NCI-H2227 (cell line): ENCODE data around the gene MAP7.
"Not testable (repeated sequence)": the region's sequence is repeated elsewhere in the genome, so short reads cannot be mapped to it uniquely, and the experiment has no call there.

Source experiments
- DNase-seq: peaks from one replicate; lab custom pipeline; 2025; ENCODE audit not compliant: unreplicated experiment; lab: John Stamatoyannopoulos, UW

MAP7 gene

GRCh38 chr6:136506124-136506799 is 44.0 kb downstream of the MAP7 start:
- DNase-seq: no peak

- no peak for DNase-seq
Measured at GRCh38 chr6:136503303-136504029, 46.8 kb downstream of the MAP7 start.

DNA sequence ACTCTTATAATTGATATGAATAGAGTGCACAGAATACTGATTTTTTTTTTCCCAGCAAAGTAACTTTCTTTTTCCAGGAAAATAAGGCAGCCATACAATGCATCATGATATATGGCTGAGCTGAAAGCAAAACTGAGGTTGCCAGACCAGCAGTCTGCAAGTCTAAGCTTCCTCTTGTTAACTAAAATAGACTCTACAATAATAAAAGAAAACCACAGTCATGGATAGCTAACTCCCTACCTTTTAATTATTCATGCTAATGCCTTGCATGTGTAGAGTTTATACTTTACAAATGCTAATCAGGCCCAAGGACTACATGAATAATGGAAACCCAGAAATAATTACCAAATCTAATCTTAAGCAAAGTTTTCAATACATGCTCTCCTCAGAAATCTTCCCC is 47.4 kb downstream of the MAP7 start:
- no peak for DNase-seq

DNA sequence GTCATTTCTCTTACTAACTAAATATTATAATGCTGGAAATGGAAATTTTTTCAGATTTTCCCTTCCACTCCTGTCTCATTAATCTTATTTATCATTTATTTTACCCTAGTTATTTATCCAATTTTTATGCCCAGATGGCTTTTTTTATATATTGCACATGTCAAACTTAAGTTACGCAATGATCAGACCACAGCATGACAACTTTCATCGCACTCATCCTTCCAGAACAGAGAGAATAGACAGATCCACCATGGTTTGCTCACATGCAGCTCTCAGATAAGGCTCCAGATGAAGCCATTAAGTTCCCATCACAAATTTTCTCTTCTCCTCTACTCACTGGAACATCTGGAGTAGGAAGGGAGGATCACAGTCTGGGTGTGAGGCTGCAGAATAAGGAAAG is 48.7 kb downstream of the MAP7 start:
- DNase-seq: no peak

GRCh38 chr6:136501096-136501495 is 49.1 kb downstream of the MAP7 start:
- no peak for DNase-seq

GRCh38 chr6:136500414-136500813 is 49.8 kb downstream of the MAP7 start:
- no peak for DNase-seq

GRCh38 chr6:136499370-136499769 is 50.9 kb downstream of the MAP7 start:
- DNase-seq: no peak

DNA sequence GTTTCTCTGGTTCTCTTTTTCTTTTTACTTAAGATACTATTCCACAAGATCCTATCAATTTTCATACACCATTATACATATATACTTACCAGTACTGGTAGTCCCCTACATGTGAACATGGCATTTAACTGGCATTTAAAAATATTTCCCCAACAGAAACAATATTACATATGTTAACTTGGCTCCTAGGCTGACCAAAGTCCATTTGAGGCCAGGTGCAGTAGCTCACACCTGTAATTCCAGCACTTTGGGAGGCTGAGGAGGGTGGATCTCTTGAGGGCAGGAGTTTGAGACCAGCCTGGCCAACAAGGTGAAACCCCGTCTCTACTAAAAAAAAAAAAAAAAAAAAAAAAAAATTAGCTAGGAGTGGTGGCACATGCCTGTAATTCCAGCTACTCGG is 53.8 kb downstream of the MAP7 start:
- DNase-seq: not testable (repeated sequence)

GRCh38 chr6:136494710-136495109 is 55.5 kb downstream of the MAP7 start:
- no peak for DNase-seq

- DNase-seq: no peak
Measured at GRCh38 chr6:136494059-136494458, 56.2 kb downstream of the MAP7 start.

DNA sequence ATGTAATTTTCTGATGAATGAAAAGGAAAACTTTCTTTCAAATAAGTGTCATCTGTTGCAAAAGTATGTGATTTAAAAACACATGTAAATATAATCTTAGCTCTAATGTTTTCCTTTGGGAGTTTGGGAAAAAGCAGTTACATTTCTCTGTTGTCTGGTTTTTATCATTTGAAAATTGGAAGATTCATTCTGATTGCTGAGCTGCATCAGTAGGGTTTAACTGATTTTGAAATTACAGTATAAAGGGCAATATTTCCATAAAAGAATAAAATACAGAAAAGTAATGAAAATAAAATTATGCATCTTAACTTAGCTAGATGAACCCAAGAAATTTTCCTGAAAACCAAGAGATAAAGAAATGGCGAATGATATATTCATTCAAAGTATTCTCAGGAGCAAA is 57.8 kb downstream of the MAP7 start:
- no peak for DNase-seq

GRCh38 chr6:136491754-136492153 is 58.5 kb downstream of the MAP7 start:
- no peak for DNase-seq

DNA sequence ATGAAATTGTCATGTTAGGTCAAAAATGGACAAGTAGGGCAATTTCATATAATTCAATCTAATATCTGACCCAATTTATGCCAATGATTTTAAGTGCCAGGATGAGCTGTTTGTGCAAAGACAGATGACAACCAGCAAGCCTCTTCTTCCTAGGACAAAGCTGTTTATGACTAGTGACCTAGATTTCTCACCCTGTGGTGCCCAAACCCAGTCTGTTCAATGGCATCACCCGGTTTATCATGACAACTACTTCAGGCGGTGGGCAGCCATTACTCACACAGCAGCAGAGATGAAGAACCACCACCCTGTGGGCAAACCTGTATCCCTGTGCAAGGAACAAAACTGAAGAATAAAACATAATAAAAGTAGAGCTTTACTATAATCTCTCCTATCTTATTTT is 59.0 kb downstream of the MAP7 start:
- DNase-seq: no peak

GRCh38 chr6:136489689-136490033 is 60.6 kb downstream of the MAP7 start:
- not testable (repeated sequence) for DNase-seq

GRCh38 chr6:136487759-136488425 is 62.3 kb downstream of the MAP7 start:
- DNase-seq: no peak

DNA sequence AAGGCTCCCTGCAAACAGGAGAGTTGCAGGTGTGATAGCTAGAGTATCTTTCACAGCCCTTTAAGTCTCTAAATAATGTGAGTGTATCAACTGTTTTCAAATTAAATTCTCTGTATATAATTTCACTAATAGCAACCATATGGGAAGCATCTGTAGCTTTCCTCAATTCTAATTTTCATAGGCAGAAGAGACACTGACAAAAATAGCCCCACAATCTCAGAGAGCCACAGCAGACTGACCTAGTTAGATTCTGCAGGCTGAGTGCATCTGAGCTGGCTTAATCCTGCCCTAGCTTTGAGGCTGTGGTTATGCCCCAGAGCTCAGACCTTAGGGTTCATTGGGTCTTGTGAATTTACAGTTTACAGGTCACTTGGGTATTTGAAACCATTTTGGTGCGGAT is 63.9 kb downstream of the MAP7 start:
- no peak for DNase-seq

DNA sequence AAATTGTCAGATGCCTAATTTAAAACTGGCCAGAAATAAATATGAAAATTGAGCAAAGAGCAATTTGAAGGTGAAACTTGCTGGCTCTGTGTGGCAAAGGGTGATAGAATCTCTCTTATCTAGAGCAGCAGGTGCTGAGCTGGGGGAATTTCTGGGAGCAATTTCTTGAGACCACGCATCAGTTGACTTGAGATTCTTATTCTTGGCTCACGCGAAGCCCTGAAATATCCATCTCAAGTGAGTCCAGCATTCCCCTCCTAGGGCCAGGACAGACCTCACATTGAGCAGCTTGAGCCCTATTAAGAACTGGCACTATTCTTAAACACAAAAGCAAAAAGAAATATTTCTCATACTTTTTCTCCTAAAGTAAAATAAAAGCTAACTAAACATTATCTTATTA is 66.3 kb downstream of the MAP7 start:
- no peak for DNase-seq

DNA sequence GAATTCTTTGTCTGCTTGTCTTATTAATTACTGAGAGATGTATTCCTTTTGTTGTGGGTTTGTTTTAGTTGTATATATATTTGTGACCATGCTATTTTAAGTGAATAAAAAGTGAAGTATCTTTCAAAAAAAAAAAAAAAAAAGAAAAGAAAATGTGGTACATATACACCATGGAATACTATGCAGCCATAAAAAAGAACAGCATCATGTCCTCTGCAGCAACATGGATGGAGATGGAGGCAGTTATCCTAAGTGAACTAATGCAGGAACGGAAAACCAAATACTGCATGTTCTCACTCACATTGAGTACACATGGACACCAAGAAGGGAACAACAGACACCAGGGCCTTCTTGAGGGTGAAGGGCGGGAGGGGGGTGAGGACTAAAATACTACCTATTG is 67.2 kb downstream of the MAP7 start:
- DNase-seq: not testable (repeated sequence)

DNA sequence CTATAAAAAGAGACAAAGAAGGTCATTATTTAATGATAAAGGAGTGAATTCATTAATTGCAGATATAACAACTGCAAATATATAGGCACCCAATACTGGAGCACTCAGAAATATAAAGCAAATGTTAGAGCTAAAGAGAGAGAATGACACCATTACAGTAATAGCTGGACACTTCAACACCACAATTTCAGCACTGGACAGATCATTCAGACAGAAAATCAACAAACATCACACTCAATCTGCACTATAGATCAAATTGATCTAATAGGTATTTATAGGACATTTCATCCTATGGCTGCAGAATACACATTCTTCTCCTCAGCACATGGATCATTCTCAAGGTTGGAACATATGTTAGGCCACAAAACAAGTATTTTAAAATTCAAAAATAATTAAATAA is 72.7 kb downstream of the MAP7 start:
- no peak for DNase-seq

GRCh38 chr6:136475686-136476085 is 74.5 kb downstream of the MAP7 start:
- no peak for DNase-seq

DNA sequence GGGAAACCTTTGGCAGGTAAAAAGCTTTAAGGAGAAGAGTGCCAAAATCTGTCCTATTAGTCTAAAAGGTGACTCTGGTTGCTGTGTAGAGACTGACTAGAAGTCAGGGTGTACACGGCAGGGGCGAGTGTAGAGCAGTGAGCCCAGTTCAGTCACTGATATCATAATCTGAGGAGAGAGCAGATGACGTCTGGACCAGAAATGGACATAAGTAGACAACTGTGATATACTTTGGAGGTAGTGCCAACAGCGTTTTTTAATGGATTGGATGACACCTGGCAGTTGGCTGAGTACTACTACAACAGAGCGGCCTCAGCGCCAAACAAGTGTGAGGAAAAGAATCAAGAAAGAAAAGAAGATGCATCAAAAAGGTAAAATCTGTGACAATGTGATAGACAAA is 76.0 kb downstream of the MAP7 start:
- no peak for DNase-seq

- DNase-seq: no peak
Measured at GRCh38 chr6:136471922-136472321, 78.3 kb downstream of the MAP7 start.
